HG03064 (cell line): Measurements from ENCODE around the gene IFNA14.
"Not testable (repeated sequence)": the region's sequence is repeated elsewhere in the genome, so short reads cannot be mapped to it uniquely, and the experiment has no call there.

Source experiments
- ATAC-seq: cut with Tn5 transposase; IDR thresholded peaks from one replicate; pipeline ENCODE4 v1.9.1; 2021; ENCODE audit warnings: low read depth; ENCODE audit not compliant: unreplicated experiment

Gene IFNA14

GRCh38 chr9:21217211-21217610, 22.6 kb downstream of the IFNA14 start, which contains the start of gene IFNA16:
TSS of gene IFNA16 (minus strand) at chr9:21217311. CDS start at chr9:21217305, 6 bp downstream.
- ATAC-seq, result not testable (repeated sequence)

- not testable (repeated sequence) for ATAC-seq
These were observed 26.1 kb downstream of the IFNA14 start for GRCh38 chr9:21213411-21214326.

GRCh38 chr9:21212160-21212559, 27.6 kb downstream of the IFNA14 start:
- not testable (repeated sequence) for ATAC-seq

GRCh38 chr9:21210782-21211181, 29.0 kb downstream of the IFNA14 start:
- not testable (repeated sequence) for ATAC-seq

- no peak for ATAC-seq
These were observed 29.5 kb downstream of the IFNA14 start for GRCh38 chr9:21210311-21210710.

- not testable (repeated sequence) for ATAC-seq
These were observed 32.8 kb downstream of the IFNA14 start, which contains the start of gene IFNA10 for GRCh38 chr9:21207043-21207442. TSS of gene IFNA10 (minus strand) at chr9:21207143. CDS start at chr9:21207097, 46 bp downstream.

GRCh38 chr9:21205204-21205603, 34.6 kb downstream of the IFNA14 start:
- ATAC-seq, result no peak

- ATAC-seq, result not testable (repeated sequence)
These were observed 37.7 kb downstream of the IFNA14 start, which contains the start of gene IFNA7 for GRCh38 chr9:21202105-21202504. TSS of gene IFNA7 (minus strand) at chr9:21202205. CDS start at chr9:21202165, 40 bp downstream.

- peak; percentile 85 for ATAC-seq
These were observed 44.7 kb downstream of the IFNA14 start for GRCh38 chr9:21194867-21195776.
